Lower leg skin (tissue), 3 donors: Measurements from ENCODE around the gene STAC3.

Source experiments
- POLR2A ChIP-seq, 2 donors: fragments of 450-650 bp; IDR thresholded peaks; one replicate each; pipeline ENCODE4 v1.6.1; 2016 to 2017; ENCODE audit warnings: antibody characterized with exemption in 2 of 2, mild to moderate bottlenecking in 1 of 2, moderate library complexity in 1 of 2
- TF ChIP-seq, protein P1 (sequence below), 3 donors: fragments of 450-650 bp; IDR thresholded peaks; one replicate each; pipeline ENCODE4 v1.5.1; 2016; ENCODE audit warnings: antibody characterized with exemption in 3 of 3, mild to moderate bottlenecking in 3 of 3, moderate library complexity in 2 of 3

DNA sequence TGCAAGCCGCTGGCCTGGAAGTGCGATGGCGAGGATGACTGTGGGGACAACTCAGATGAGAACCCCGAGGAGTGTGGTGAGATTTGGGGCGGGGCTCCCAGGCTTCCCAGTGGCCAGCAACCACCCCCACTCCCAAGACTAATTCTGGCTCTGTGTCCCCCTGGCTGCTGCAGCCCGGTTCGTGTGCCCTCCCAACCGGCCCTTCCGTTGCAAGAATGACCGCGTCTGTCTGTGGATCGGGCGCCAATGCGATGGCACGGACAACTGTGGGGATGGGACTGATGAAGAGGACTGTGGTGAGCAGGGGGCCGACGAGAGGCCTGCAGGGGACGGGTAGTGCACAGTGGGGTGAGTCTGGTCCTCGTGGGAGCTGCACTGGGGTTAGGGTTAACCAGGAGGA is 46.5 kb downstream of the STAC3 start:
- TF ChIP-seq, protein P1, sequence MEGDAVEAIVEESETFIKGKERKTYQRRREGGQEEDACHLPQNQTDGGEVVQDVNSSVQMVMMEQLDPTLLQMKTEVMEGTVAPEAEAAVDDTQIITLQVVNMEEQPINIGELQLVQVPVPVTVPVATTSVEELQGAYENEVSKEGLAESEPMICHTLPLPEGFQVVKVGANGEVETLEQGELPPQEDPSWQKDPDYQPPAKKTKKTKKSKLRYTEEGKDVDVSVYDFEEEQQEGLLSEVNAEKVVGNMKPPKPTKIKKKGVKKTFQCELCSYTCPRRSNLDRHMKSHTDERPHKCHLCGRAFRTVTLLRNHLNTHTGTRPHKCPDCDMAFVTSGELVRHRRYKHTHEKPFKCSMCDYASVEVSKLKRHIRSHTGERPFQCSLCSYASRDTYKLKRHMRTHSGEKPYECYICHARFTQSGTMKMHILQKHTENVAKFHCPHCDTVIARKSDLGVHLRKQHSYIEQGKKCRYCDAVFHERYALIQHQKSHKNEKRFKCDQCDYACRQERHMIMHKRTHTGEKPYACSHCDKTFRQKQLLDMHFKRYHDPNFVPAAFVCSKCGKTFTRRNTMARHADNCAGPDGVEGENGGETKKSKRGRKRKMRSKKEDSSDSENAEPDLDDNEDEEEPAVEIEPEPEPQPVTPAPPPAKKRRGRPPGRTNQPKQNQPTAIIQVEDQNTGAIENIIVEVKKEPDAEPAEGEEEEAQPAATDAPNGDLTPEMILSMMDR (IDR thresholded peaks at IDR 0.05) = no peak
- TF ChIP-seq POLR2A (IDR thresholded peaks at IDR 0.05) = no peak
